MCF 10A (cell line): Measurements from ENCODE around the gene TNIK. TPM values are rescaled to one million over a fixed set of nuclear protein-coding genes. Genes with fewer than 3 reads are reported as not detected.

Experiments used
- BruUV-seq: library from RNA; stranded (reverse); fragments of 400-500 nt; replicated peaks from 2 replicates; lab custom pipeline; 2021; lab: Mats Ljungman, UMichigan
- CTCF ChIA-PET: fragments of 300-600 bp; sonication (Branson Sonifier 250); formaldehyde crosslinking; extraction: SDS; loops from one replicate; lab custom pipeline; 2021; ENCODE audit warnings: antibody characterized with exemption, inconsistent platforms; lab: Yijun Ruan, JAX
- POLR2A ChIA-PET: fragments of 300-600, 350-650 bp; sonication (Branson Sonifier 250); formaldehyde crosslinking; extraction: SDS; loops from one replicate; lab custom pipeline; 2020; ENCODE audit warnings: antibody characterized with exemption, inconsistent platforms; lab: Yijun Ruan, JAX
- DNase-seq: peaks from one replicate; pipeline ENCODE4 v3.0.0-alpha.2; 2018; ENCODE audit not compliant: unreplicated experiment
- H3K27ac Mint-ChIP-seq: one replicate; pipeline ENCODE4 v1.8.0; 2022; ENCODE audit warnings: mild to moderate bottlenecking, low read depth, mixed read lengths; ENCODE audit not compliant: unreplicated experiment
- H3K27me3 Mint-ChIP-seq: one replicate; pipeline ENCODE4 v1.8.0; 2022; ENCODE audit warnings: mixed read lengths; ENCODE audit not compliant: insufficient read depth, unreplicated experiment
- H3K36me3 Mint-ChIP-seq: one replicate; pipeline ENCODE4 v1.8.0; 2022; ENCODE audit warnings: mild to moderate bottlenecking, moderate library complexity, mixed read lengths; ENCODE audit not compliant: insufficient read depth, unreplicated experiment
- H3K4me1 Mint-ChIP-seq: one replicate; pipeline ENCODE4 v1.8.0; 2022; ENCODE audit warnings: mixed read lengths; ENCODE audit not compliant: insufficient read depth, unreplicated experiment
- H3K4me3 Mint-ChIP-seq: one replicate; pipeline ENCODE4 v1.8.0; 2022; ENCODE audit warnings: mild to moderate bottlenecking, moderate library complexity, mixed read lengths; ENCODE audit not compliant: unreplicated experiment
- H3K9me3 Mint-ChIP-seq: one replicate; pipeline ENCODE4 v1.8.0; 2022; ENCODE audit warnings: mixed read lengths; ENCODE audit not compliant: unreplicated experiment
- CTCF ChIP-seq: fragments of 200-600 bp; IDR thresholded peaks from one replicate; pipeline ENCODE4 v1.8.0; 2022; ENCODE audit warnings: antibody characterized with exemption, mild to moderate bottlenecking; ENCODE audit not compliant: unreplicated experiment
- intact Hi-C: fragments of 100-400 bp; cut with micrococcal nuclease; formaldehyde crosslinking; loops from 2 replicates; pipeline ENCODE4 v1.14.1; 2022
- total RNA-seq: library from RNA; stranded (reverse); gene quantifications from 2 replicates; pipeline ENCODE4 v1.2.3, GENCODE V29; 2022

The TNIK gene
- total RNA-seq, 1 experiment from 2014 or later = 3.4 TPM

GRCh38 chr3:171487382-171487781, 27.2 kb upstream of the TNIK start:
- CTCF ChIA-PET = no interaction called here

GRCh38 chr3:171485338-171485737, 25.1 kb upstream of the TNIK start:
- CTCF ChIA-PET = no interaction called here
- H3K4me1 Mint-ChIP-seq = peaks cover 8% of the 10 kb centered on the region
- no peaks in the 10 kb centered on the region for H3K9me3 Mint-ChIP-seq
- H3K27ac Mint-ChIP-seq = no peak overlapping the region
- H3K4me3 Mint-ChIP-seq = no peak overlapping the region
- no TSS peak for BruUV-seq
- TF ChIP-seq CTCF = no peak
- POLR2A ChIA-PET = no interaction called here
- no peak for DNase-seq
- intact Hi-C loops = no loop called here
- H3K36me3 Mint-ChIP-seq = no peaks in the 10 kb centered on the region
- no peaks in the 10 kb centered on the region for H3K27me3 Mint-ChIP-seq

More at GRCh38 chr3:171487382-171487781, 27.2 kb upstream of the TNIK start:
- Mint-ChIP-seq H3K27ac (no peak overlapping the region), H3K36me3 (no peaks in the 10 kb centered on the region), H3K27me3 (no peaks in the 10 kb centered on the region), H3K9me3 (no peaks in the 10 kb centered on the region), H3K4me1 (no peaks in the 10 kb centered on the region), H3K4me3 (no peak overlapping the region)
- POLR2A ChIA-PET = no interaction called here
- TF ChIP-seq CTCF = no peak
- intact Hi-C loops = no loop called here
- DNase-seq = no peak
- no TSS peak for BruUV-seq

- peaks cover 8% of the 10 kb centered on the region for H3K4me1 Mint-ChIP-seq
- no peak overlapping the region for H3K4me3 Mint-ChIP-seq
- no peaks in the 10 kb centered on the region for H3K27me3 Mint-ChIP-seq
- BruUV-seq = no TSS peak
- no peak for TF ChIP-seq CTCF
- no peak overlapping the region for H3K27ac Mint-ChIP-seq
- CTCF ChIA-PET = interaction anchor here (0.6 kb wide), 2 partner anchors 58 to 166 kb away, joined by 3 to 4 read pairs; no protein-coding TSS in a partner anchor
- DNase-seq = no peak
- intact Hi-C loops = no loop called here
- POLR2A ChIA-PET = no interaction called here
- H3K9me3 Mint-ChIP-seq = no peaks in the 10 kb centered on the region
- no peaks in the 10 kb centered on the region for H3K36me3 Mint-ChIP-seq
These were observed 20.8 kb upstream of the TNIK start for GRCh38 chr3:171481011-171481410.

GRCh38 chr3:171480526-171480925, 20.3 kb upstream of the TNIK start:
- H3K4me1 Mint-ChIP-seq = peaks cover 8% of the 10 kb centered on the region
- no peak overlapping the region for H3K27ac Mint-ChIP-seq
- no peaks in the 10 kb centered on the region for H3K36me3 Mint-ChIP-seq
- ChIA-PET CTCF (interaction anchor here (0.6 kb wide), 2 partner anchors 58 to 166 kb away, joined by 3 to 4 read pairs; no protein-coding TSS in a partner anchor), POLR2A (no interaction called here)
- no peak for DNase-seq
- no peaks in the 10 kb centered on the region for H3K27me3 Mint-ChIP-seq
- no peaks in the 10 kb centered on the region for H3K9me3 Mint-ChIP-seq
- TF ChIP-seq CTCF = no peak
- no peak overlapping the region for H3K4me3 Mint-ChIP-seq
- intact Hi-C loops = no loop called here
- no TSS peak for BruUV-seq
